Activated naive CD8-positive, alpha-beta T cell treated with anti-CD3 and anti-CD28 coated beads, Interleukin-2, amount 10 ng/mL, durations not matched to agents 7 days and 5 days (primary cell): ENCODE results near the gene EDRF1. TPM values are rescaled to one million over a fixed set of nuclear protein-coding genes. Genes with fewer than 3 reads are reported as not detected.

Experiments
- ATAC-seq: fragments of 150-1000 bp; cut with Tn5 transposase; one replicate; pipeline ENCODE4 v1.10.0; 2021; ENCODE audit warnings: low read depth, moderate library complexity
- POLR2A ChIA-PET: fragments of 350-600 bp; sonication (Branson Sonifier 250); formaldehyde crosslinking; loops from one replicate; lab custom pipeline; 2021; ENCODE audit warnings: antibody characterized with exemption; lab: Charles Lee
- DNase-seq: peaks from one replicate; pipeline ENCODE4 v3.0.0; 2021
- H3K27ac Mint-ChIP-seq: one replicate; pipeline ENCODE4 v1.8.0; 2022; ENCODE audit warnings: mild to moderate bottlenecking, mixed read lengths
- H3K27me3 Mint-ChIP-seq: one replicate; pipeline ENCODE4 v1.8.0; 2022; ENCODE audit warnings: mild to moderate bottlenecking, moderate library complexity, mixed read lengths
- H3K36me3 Mint-ChIP-seq: one replicate; pipeline ENCODE4 v1.8.0; 2021; ENCODE audit warnings: mild to moderate bottlenecking, mixed read lengths
- H3K4me1 Mint-ChIP-seq: one replicate; pipeline ENCODE4 v1.8.0; 2021; ENCODE audit warnings: mixed read lengths
- H3K4me3 Mint-ChIP-seq: one replicate; pipeline ENCODE4 v1.8.0; 2022; ENCODE audit warnings: mild to moderate bottlenecking, moderate library complexity, mixed read lengths
- H3K9me3 Mint-ChIP-seq: one replicate; pipeline ENCODE4 v1.8.0; 2021; ENCODE audit warnings: mixed read lengths
- total RNA-seq, 2 experiments: library from RNA; stranded (reverse); gene quantifications; one replicate each; pipeline ENCODE4 v1.2.3, GENCODE V29; 2021

Gene EDRF1, protein sequence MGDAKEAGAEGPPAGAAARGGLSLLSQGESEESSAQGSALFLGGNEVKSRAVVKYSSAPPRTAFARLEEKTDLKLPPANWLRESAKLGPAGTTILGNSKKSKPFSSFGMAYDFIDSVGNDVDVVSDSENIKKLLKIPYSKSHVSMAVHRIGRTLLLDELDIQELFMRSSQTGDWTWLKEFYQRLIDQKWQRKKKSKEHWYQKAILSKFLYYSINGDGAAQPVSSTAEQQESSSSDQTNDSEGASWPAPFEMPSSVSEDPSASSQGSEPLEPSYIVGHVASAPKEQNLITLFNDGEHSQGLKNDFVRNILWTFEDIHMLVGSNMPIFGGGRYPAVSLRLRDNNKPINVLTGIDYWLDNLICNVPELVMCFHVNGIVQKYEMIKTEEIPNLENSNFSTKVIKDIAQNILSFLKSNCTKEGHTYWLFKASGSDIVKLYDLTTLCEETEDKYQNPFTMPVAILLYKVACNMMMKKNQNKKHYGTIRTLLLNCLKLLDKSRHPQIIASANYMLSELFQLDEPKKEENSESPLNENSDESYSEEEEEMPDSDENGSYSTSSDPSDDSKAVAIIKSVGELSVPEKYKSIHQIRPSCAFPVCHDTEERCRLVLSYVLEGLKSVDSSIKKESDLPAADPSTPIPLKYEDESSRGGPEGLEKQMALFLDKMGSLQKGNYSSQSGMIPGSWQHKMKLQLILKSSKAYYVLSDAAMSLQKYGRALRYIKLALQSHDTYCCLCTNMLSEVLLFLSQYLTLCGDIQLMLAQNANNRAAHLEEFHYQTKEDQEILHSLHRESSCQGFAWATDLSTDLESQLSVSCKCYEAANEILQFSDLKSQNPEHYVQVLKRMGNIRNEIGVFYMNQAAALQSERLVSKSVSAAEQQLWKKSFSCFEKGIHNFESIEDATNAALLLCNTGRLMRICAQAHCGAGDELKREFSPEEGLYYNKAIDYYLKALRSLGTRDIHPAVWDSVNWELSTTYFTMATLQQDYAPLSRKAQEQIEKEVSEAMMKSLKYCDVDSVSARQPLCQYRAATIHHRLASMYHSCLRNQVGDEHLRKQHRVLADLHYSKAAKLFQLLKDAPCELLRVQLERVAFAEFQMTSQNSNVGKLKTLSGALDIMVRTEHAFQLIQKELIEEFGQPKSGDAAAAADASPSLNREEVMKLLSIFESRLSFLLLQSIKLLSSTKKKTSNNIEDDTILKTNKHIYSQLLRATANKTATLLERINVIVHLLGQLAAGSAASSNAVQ
- 10 to 100 TPM; 43.9 to 45.8 TPM for total RNA-seq

DNA sequence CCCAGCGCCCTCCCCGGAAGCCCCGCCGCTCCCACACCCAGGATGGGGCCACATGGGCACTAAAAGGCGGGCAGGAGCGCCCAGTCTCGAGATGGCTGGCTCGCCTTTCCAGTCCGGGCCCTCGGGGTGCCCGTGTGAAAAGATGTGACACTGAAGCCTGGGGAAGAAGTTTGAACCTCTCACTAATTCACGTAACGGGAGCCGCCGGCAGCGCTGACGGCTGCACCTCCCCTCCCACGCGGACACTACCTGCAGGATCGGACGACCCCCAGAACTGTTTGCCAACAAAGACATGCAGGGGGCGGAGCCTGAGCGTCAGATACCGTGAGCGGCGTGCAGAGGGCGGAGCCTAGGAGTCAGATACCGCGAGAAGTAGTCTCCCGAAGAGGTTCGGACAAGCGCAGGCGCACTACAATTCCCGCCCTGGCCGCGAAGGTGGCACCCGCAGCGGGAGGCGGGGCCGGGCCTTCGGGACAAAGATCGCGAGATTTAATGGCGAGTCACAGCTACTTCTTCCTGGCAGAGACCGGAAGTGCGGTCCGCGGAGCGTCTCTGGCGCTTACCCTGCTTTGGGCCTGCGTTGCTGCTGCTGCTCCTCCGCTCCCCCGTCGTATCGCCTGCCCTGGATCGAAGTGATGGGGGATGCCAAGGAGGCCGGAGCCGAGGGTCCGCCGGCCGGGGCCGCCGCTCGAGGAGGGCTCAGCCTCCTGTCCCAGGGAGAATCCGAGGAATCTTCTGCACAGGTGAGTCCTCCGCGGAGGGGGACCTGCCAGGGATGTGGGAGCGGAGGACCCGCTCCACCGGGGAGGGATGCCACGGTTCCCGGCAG is at the start of gene EDRF1:
Gene EDRF1 (plus strand): TSS at position 537 of the 829 bp plus-strand sequence. CDS start 99 bp downstream, at position 636.
- peaks cover 1% of the 10 kb centered on the region for H3K9me3 Mint-ChIP-seq
- peak within 1 kb of the TSS; percentile 99 for H3K27ac Mint-ChIP-seq
- POLR2A ChIA-PET: interaction anchor here (0.6 to 2.9 kb wide), 9 partner anchors 10 to 1259 kb away, joined by 3 to 20 read pairs (median 3); partner anchors contain the start of genes BCCIP and UROS
- no peaks in the 10 kb centered on the region for H3K27me3 Mint-ChIP-seq
- peak within 1 kb of the TSS; percentile 98 for H3K4me3 Mint-ChIP-seq
- peaks cover 15% of the 10 kb centered on the region for H3K36me3 Mint-ChIP-seq
- ATAC-seq: peak; percentile 96
- H3K4me1 Mint-ChIP-seq: peaks cover 23% of the 10 kb centered on the region
- peak; percentile 98 for DNase-seq

DNA sequence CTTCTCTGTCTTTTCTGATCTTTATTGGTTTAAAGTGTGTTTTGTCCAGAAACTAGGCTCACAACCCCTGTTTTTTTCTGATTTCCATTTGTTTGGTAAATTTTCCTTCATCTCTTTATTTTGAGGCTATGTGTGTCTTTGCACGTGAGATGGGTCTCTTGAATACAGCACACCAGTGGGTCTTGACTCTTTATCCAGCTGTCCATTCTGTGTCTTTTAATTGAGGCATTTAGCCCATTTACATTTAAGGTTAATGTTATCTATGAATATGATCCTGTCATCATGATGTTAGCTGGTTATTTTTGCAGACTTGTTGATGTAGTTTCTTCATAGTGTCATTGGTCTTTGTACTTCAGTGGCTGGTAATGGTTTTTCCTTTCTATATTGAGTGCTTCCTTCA is 46.6 kb upstream of the EDRF1 start:
- POLR2A ChIA-PET: no interaction called here

DNA sequence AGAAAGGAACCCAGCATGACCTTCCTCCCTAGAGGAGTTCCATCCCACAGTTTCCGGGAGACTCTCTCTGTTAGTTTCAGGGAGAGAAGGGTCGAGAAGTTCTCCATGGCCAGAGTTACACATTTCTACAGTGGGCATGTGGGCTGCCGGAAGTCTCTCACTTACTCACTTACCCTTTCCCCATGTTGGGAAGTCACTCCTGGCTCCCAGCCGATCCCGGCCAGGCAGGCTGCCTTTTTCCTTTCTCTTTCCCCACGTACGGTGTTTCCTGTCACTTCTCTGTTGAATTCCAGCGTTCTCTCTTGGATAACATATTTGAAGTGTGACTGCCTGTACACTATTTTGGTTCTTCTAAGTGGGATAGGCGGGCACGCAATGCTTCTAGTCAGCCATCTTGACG is 40.1 kb upstream of the EDRF1 start:
- POLR2A ChIA-PET: no interaction called here
- peaks cover 7% of the 10 kb centered on the region for H3K27me3 Mint-ChIP-seq
- H3K4me1 Mint-ChIP-seq: no peaks in the 10 kb centered on the region
- H3K36me3 Mint-ChIP-seq: no peaks in the 10 kb centered on the region
- H3K9me3 Mint-ChIP-seq: peaks cover 10% of the 10 kb centered on the region
- DNase-seq: no peak
- ATAC-seq: no peak
- H3K27ac Mint-ChIP-seq: no peak overlapping the region
- no peak overlapping the region for H3K4me3 Mint-ChIP-seq

More for the DNA sequence above, 46.6 kb upstream of the EDRF1 start:
- no peaks in the 10 kb centered on the region for H3K4me1 Mint-ChIP-seq
- ATAC-seq (no peak), DNase-seq (no peak)
- H3K36me3 Mint-ChIP-seq: no peaks in the 10 kb centered on the region
- H3K9me3 Mint-ChIP-seq: peaks cover 15% of the 10 kb centered on the region
- no peak overlapping the region for H3K4me3 Mint-ChIP-seq
- H3K27ac Mint-ChIP-seq: no peak overlapping the region
- H3K27me3 Mint-ChIP-seq: peaks cover 13% of the 10 kb centered on the region

GRCh38 chr10:125683063-125683462 is 36.4 kb upstream of the EDRF1 start, which contains the start of gene TEX36:
Gene TEX36, minus strand, starts transcription at chr10:125683163. Its CDS starts 174 bp downstream, at chr10:125682989.
- Mint-ChIP-seq H3K27me3 (peaks cover 5% of the 10 kb centered on the region), H3K36me3 (no peaks in the 10 kb centered on the region), H3K27ac (no peak within 1 kb of the TSS), H3K4me1 (no peaks in the 10 kb centered on the region), H3K9me3 (peaks cover 4% of the 10 kb centered on the region), H3K4me3 (no peak within 1 kb of the TSS)
- POLR2A ChIA-PET: no interaction called here
- DNase-seq (no peak), ATAC-seq (no peak)

- Mint-ChIP-seq H3K36me3 (no peaks in the 10 kb centered on the region), H3K4me1 (no peaks in the 10 kb centered on the region), H3K9me3 (peaks cover 4% of the 10 kb centered on the region), H3K27me3 (peaks cover 5% of the 10 kb centered on the region), H3K4me3 (no peak overlapping the region), H3K27ac (no peak overlapping the region)
- no peak for ATAC-seq
- DNase-seq: no peak
- POLR2A ChIA-PET: no interaction called here
Measured at GRCh38 chr10:125683821-125684220, 35.7 kb upstream of the EDRF1 start.

DNA sequence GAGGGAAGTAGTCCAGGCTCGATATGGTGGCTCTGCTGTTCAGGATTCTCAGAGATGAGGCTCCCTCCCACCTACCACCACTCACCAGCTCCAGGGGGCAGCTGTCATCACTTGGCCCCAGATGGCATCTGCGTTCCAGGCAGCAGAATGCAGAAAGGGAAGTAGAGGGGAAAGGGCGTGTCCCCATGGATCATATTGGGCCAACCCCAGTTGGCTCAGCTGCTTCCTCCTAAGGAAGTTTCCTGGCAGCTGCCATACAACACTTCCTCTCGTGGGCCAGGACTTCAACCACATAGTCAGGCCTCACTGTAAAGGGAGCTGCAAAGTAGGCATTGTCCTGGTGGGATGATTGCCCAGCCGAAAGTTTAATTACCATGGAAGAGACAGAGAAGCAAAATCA is 34.9 kb upstream of the EDRF1 start:
- Mint-ChIP-seq H3K27me3 (peaks cover 5% of the 10 kb centered on the region), H3K9me3 (peaks cover 3% of the 10 kb centered on the region), H3K27ac (no peak overlapping the region), H3K4me3 (no peak overlapping the region), H3K36me3 (no peaks in the 10 kb centered on the region), H3K4me1 (no peaks in the 10 kb centered on the region)
- DNase-seq (no peak), ATAC-seq (no peak)
- POLR2A ChIA-PET: no interaction called here

DNA sequence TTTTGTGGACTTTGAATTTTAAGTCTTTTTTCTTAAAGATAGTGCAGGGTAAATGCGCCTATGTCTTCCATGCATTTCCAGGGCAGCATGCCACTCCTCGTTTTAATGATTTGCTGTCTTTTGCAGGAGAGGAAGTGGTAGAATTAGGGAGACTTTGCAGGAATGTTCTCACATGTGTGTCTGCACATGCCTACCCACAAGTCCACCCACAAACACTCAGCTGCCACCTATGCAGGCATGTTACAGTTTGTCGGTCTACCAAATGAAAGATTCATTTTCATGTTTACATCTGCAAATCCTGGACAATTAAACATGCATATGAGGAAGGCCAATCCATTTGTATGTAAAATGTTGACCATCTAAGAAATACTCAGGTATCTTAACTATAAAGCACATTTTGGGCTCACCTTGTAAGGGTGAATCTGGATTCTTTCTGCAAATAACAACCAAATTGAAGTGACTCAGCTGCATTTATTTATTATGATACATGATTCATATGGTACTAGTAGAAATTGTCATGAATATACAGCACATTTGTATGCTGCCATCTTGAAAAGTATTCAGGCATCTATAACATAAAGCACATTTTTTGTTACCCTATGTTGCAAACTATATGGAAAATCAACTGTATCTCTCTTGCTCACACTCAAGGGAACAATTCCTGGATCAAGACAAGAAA is 31.9 kb upstream of the EDRF1 start:
- no peak for DNase-seq
- H3K4me3 Mint-ChIP-seq: no peak overlapping the region
- H3K9me3 Mint-ChIP-seq: no peaks in the 10 kb centered on the region
- H3K27ac Mint-ChIP-seq: no peak overlapping the region
- peaks cover 4% of the 10 kb centered on the region for H3K4me1 Mint-ChIP-seq
- ATAC-seq: no peak
- peaks cover 4% of the 10 kb centered on the region for H3K27me3 Mint-ChIP-seq
- H3K36me3 Mint-ChIP-seq: no peaks in the 10 kb centered on the region
- POLR2A ChIA-PET: no interaction called here

- Mint-ChIP-seq H3K27ac (no peak overlapping the region), H3K36me3 (no peaks in the 10 kb centered on the region), H3K4me3 (no peak overlapping the region), H3K4me1 (peaks cover 4% of the 10 kb centered on the region), H3K9me3 (no peaks in the 10 kb centered on the region), H3K27me3 (peaks cover 4% of the 10 kb centered on the region)
- POLR2A ChIA-PET: no interaction called here
- ATAC-seq (no peak), DNase-seq (no peak)
Measured at GRCh38 chr10:125689955-125690569, 29.4 kb upstream of the EDRF1 start.

DNA sequence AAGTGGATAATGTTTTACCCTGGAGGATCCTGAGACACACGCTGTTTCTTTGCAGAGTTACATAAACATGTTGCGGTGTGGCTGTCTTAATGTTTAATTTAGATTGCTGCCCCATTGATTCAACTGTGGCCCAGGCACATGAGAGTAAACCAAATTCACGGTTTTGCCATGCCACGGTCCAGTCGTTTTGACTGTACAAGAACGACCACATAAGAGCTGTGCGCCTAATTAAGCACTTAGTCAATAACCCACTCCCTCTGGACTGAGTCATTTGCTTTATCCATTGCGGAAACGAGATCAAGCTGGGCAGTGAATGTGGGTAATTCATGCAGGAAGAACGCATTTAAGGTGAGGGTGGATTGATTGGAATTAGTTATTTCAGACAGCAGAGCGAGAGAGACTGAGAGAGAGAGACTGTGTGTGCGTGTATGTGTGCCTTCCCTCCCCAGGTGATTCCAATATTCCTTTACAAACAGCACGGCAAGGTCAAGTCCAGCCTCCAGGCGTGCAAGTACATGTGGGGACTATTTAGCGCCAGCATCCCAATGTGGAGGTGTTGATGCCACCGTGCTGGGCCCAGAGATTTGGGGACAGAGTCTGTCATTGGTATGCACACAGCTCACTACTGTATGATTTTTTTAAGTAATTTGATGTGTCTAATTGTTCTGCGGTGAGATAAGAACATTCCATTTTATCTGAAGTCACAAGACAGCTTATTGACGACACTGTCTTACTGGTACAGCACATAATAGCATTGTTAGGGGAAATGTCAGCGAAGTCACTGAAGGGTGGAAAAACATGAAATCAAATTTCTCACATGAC is 28.1 kb upstream of the EDRF1 start:
- Mint-ChIP-seq H3K36me3 (no peaks in the 10 kb centered on the region), H3K4me3 (no peak overlapping the region), H3K4me1 (peaks cover 4% of the 10 kb centered on the region), H3K27me3 (peaks cover 4% of the 10 kb centered on the region), H3K27ac (no peak overlapping the region), H3K9me3 (no peaks in the 10 kb centered on the region)
- no peak for DNase-seq
- POLR2A ChIA-PET: no interaction called here
- ATAC-seq: no peak

GRCh38 chr10:125692196-125692595 is 27.3 kb upstream of the EDRF1 start:
- POLR2A ChIA-PET: no interaction called here

More at GRCh38 chr10:125692196-125692595, 27.3 kb upstream of the EDRF1 start:
- Mint-ChIP-seq H3K36me3 (no peaks in the 10 kb centered on the region), H3K4me1 (peaks cover 4% of the 10 kb centered on the region), H3K27me3 (peaks cover 4% of the 10 kb centered on the region), H3K9me3 (no peaks in the 10 kb centered on the region), H3K4me3 (no peak overlapping the region), H3K27ac (no peak overlapping the region)
- ATAC-seq (no peak), DNase-seq (no peak)
